NCI-H2029 (cell line): ENCODE results near the gene FAM174B.
A peak's percentile ranks its signal among the peaks of the same experiment; 100 is the strongest.

Experiments
- DNase-seq: peaks from one replicate; lab custom pipeline; 2025; lab: John Stamatoyannopoulos, UW

FAM174B gene

DNA sequence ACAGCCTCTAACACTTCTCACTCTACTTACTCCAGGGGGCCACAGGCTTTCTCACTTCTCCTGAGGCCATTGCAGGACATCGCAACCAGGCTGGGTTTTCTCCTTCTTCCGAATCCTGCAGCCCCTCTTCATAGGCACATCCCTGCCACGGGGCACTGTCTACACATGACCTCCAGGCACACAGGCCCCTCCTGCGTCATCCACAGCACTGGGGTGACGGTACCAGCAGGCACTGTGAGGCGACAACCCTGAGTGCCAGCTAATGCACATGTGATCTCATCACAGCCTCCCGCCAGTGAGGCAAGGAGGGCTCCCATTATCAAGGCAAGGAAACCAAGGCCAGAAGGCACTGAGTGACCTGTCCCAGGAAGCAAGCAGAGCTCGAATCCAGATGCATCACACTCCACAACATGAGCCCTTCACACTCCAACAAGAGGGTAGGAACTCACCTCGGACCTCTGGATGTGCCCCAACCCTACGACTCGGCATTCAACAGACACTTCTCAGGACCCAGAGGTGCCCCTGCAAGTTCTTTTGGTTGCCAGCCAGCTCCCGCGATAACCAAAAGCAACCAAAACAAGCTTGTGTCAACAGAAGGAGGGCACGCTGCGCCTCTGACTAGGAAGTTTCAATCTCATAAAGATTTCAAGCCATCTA, 16.7 kb downstream of the FAM174B start:
- DNase-seq = peak; percentile 32

DNA sequence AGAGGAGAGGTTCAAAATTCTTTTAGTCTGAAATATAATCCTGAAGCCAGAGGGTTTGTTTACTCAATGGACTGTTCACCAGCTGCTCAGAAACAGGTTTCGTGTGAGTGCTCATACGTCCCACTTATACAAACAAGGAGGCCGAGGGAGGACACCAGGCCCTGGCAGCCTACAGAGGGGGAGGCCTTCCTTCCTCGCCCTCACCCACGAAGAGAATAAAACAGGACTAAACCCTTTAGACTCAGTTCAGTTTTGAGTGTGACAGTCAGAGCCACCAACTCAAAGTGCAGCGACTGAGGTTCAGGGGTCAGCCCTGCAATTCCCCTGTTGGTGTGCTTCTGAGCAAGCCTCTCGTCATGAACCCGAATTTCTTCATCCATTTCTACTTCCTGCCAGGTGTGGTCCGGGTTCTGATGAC, 17.3 kb downstream of the FAM174B start:
- DNase-seq = peak; percentile 83

GRCh38 chr15:92637626-92638025, 17.9 kb downstream of the FAM174B start:
- no peak for DNase-seq

DNA sequence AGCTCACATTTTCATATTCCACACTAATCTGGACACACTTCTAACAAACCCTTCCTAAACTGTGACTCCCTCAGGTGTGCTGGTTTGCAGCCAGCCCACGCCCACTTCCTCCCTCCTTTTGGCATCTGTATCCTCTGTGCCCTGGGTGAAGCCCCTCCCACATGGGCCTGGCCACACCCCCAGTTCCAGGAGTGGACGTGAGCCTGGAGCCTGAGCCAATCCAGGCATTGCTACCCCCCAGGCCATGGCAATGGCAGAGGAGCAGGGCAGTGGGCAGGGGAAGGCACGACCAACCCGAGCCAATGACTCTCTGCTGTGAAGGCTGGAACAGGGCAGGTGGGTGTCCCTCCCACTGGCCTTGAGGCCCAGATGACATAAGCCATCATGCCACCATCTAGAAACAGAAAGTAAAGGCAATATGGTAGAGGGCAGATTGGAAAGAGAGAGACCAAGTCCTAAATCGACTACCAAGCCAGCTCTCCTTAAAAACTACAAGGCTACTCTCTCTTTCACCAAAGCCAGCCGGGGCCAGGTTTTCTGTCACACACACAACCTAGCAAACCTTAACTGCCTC, 18.6 kb downstream of the FAM174B start:
- DNase-seq = peak; percentile 88

- DNase-seq = no peak
Observed at GRCh38 chr15:92636401-92636907, 19.1 kb downstream of the FAM174B start.

- no peak for DNase-seq
Observed at GRCh38 chr15:92634671-92635201, 20.8 kb downstream of the FAM174B start.

DNA sequence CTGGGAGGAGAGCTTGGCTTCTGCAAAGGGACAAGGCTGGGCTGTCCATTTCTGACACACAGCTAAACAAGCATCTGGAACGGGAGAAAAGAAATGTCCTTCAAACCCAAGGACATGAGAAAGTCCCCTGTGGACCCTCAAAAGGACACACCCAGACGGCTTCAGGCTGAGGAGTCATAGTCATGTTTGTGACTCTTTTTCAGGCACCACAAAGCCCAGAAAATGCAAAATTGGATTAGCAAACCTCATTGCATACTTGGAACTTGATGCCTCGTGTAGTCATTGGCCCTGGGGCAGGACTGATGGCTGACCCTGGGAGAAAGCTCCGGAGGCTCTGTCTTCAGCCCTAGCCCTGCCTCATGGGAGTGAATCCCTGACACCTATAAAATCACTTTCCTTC, 21.5 kb downstream of the FAM174B start:
- DNase-seq = no peak

- DNase-seq = no peak
Observed at GRCh38 chr15:92633418-92633817, 22.2 kb downstream of the FAM174B start.

- no peak for DNase-seq
Observed at GRCh38 chr15:92633001-92633400, 22.6 kb downstream of the FAM174B start.

GRCh38 chr15:92631721-92632120, 23.9 kb downstream of the FAM174B start:
- no peak for DNase-seq

GRCh38 chr15:92629975-92630626, 25.5 kb downstream of the FAM174B start:
- DNase-seq = no peak

DNA sequence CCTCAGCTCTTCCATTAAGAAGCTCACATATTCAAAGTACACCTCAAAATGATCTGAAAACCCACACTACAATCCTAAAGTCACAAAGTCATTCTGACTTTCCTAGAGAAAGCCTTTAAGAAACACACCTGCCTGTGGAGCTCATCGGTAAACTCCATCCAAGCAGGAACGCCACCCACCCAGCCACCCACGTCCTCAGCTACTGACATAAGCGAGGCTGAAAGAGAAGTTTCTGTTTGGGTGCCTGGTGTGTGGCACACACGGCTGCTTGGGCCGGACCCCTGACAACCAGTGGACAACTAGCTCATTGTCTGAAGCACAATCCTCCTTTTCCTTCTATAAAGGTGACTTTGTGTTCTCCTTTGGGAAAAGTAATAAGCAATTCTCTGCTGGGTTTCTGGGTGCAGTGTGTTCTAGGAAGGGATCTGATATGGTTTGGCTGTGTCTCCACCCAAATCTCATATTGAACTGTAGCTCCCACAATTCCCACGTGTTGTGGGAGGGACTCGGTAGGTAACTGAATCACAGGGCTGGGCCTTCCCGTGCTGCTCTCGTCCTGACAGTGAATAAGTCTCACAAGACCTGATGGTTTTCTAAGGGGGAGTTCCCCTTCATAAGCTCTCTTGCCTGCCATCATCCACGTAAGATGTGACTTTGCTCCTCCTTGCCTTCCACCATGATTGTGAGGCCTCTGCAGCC, 26.1 kb downstream of the FAM174B start:
- no peak for DNase-seq

GRCh38 chr15:92627014-92627413, 28.6 kb downstream of the FAM174B start:
- DNase-seq = no peak

GRCh38 chr15:92625251-92625980, 30.2 kb downstream of the FAM174B start:
- DNase-seq = no peak

- no peak for DNase-seq
Observed at GRCh38 chr15:92624401-92624991, 31.1 kb downstream of the FAM174B start.

GRCh38 chr15:92623435-92623834, 32.1 kb downstream of the FAM174B start:
- peak; percentile 19 for DNase-seq

DNA sequence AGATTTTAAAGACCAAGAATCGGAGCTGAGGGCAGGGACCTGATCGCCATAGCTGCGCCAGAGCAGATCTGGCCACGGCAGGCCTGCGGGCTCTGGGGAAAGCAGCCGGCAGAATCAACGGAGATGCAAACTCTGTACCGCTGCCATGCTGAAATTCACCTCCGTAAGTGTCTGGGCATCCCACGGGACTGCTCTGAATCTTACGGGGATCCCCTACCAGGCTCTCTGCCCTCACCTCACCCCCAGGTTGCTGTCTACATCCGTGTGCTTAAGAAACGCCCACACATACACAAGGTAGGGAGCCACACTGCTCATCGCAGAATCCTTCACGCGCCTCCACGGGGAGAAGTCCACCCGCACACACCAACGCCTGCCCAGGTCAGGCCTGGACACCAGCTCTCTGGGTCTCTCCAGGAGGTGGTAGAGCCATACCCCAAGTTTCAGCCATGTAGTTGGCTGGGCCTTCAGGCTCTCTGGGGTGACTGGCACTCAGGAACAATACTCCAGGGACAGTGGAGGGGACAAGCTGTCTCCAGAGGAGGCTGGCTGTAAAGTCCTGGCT, 33.5 kb downstream of the FAM174B start:
- DNase-seq = no peak

- DNase-seq = no peak
Observed at GRCh38 chr15:92620991-92621390, 34.6 kb downstream of the FAM174B start.

GRCh38 chr15:92619145-92620101, 36.2 kb downstream of the FAM174B start:
- DNase-seq = no peak
